Spleen (tissue), 11 donors: ENCODE measurements around the gene TAF4. TPM values are rescaled to one million over a fixed set of nuclear protein-coding genes. Genes with fewer than 3 reads are reported as not detected.

Experiments used
- DNase-seq: peaks from one replicate; pipeline ENCODE4 v3.0.0-alpha.2; 2020
- H3K27ac ChIP-seq, 8 donors: fragments of 200-600 bp; sonication (generic) in 7 of 8; 1 replicate in 4 of 8; 2 replicates in 4 of 8; pipeline versions ENCODE4 v1.5.0 to v1.8.0; 2016 to 2021; ENCODE audit warnings: inconsistent platforms in 4 of 8, mild to moderate bottlenecking in 4 of 8, moderate library complexity in 1 of 8
- H3K27me3 ChIP-seq, 7 donors: fragments of 200-600 bp; sonication (generic) in 6 of 7; replicated peaks in 1 of 7; 1 replicate in 4 of 7; 2 replicates in 3 of 7; pipeline versions ENCODE4 v1.5.0 to v1.8.0; 2016 to 2021; ENCODE audit warnings: inconsistent platforms in 3 of 7, mild to moderate bottlenecking in 1 of 7
- H3K36me3 ChIP-seq, 6 donors: fragments of 200-600 bp; sonication (generic) in 5 of 6; 1 replicate in 4 of 6; 2 replicates in 2 of 6; pipeline versions ENCODE4 v1.5.0 to v1.8.0; 2016 to 2021; ENCODE audit warnings: inconsistent platforms in 2 of 6
- H3K4me1 ChIP-seq, 6 donors: fragments of 200-600 bp; sonication (generic) in 5 of 6; 1 replicate in 3 of 6; 2 replicates in 3 of 6; pipeline versions ENCODE4 v1.5.0 to v1.8.0; 2016 to 2021; ENCODE audit warnings: inconsistent platforms in 3 of 6
- H3K4me3 ChIP-seq, 8 donors: fragments of 200-600 bp; sonication (generic) in 7 of 8; 1 replicate in 4 of 8; 2 replicates in 4 of 8; pipeline versions ENCODE4 v1.5.0 to v1.8.0; 2016 to 2021; ENCODE audit warnings: inconsistent platforms in 4 of 8, mild to moderate bottlenecking in 4 of 8, moderate library complexity in 2 of 8
- H3K9me3 ChIP-seq, 8 donors: fragments of 200-600 bp; sonication (generic) in 7 of 8; 1 replicate in 4 of 8; 2 replicates in 4 of 8; pipeline versions ENCODE4 v1.5.0 to v1.8.0; 2016 to 2021; ENCODE audit warnings: inconsistent platforms in 4 of 8
- POLR2A ChIP-seq, 3 donors: fragments of 450-650 bp; IDR thresholded peaks; one replicate each; pipeline ENCODE4 v1.5.1; 2017; ENCODE audit warnings: antibody characterized with exemption in 3 of 3, mild to moderate bottlenecking in 1 of 3
- POLR2AphosphoS5 ChIP-seq, 3 donors: sonication (generic); formaldehyde crosslinking; IDR thresholded peaks; one replicate each; pipeline ENCODE4 v1.5.1; 2017; ENCODE audit warnings: antibody characterized with exemption in 3 of 3
- WGBS, 5 donors: extraction: QIAGEN DNeasy Blood & Tissue Kit in 3 of 5; methylation state at CpG; one replicate each; pipeline versions ENCODE4 v1.1.5 to v1.1.7; 2013 to 2018; 5-methylcytosine and 5-hydroxymethylcytosine counted together
- intact Hi-C: fragments of 100-400 bp; cut with DNase I; formaldehyde crosslinking; loops from one replicate; pipeline ENCODE4 v1.15.0; 2023; ENCODE audit warnings: low total_unique reads
- polyA plus RNA-seq, 3 donors: library from polyadenylated mRNA; stranded (reverse); fragments of 200-250 nt; gene quantifications; one replicate each; pipeline ENCODE4 v1.2.1, GENCODE V29; 2013
- total RNA-seq, 7 donors: library from RNA; depleted of rRNA in 3 of 7; stranded (reverse); fragments of >200 nt in 3 of 7; fragmentation: NEBNext Ultra II Directional in 4 of 7; extraction: Animal tissue kit (Norgen Biotek cat#: 25700) in 4 of 7; gene quantifications; one replicate each; pipeline versions ENCODE4 v1.1.0 to v1.2.1, GENCODE V29; 2016 to 2021
- TF ChIP-seq, protein P1 (sequence below), 11 experiments: fragments of 200-600 bp in 7 of 11; fragments of 450-650 bp in 4 of 11; sonication (generic) in 4 of 11; IDR thresholded peaks in 8 of 11; conservative IDR thresholded peaks in 3 of 11; 1 replicate in 7 of 11; 2 replicates in 4 of 11; pipeline versions ENCODE4 v1.4.0 to v1.8.0; 2016 to 2021; ENCODE audit warnings: antibody characterized with exemption in 11 of 11, inconsistent platforms in 4 of 11, mild to moderate bottlenecking in 1 of 11
- donor health status: healthy with polysubstance abuse.
- donor health status: DM: no; HTN: no; CAD: no; lungs with moderate emphysema.
- donor health status: DM: no; HTN: no; CAD: no.
- donor health status: Bipolar disorder and iron deficiency.
- donor health status: healthy.
- donor health status: DM: no; HTN: no; CAD: no.
- donor health status: DM: yes; HTN: yes; CAD: no.

Gene TAF4
- total and polyA plus RNA-seq, 10 donors = 4.3 to 28.3 (median 16.5) TPM

DNA sequence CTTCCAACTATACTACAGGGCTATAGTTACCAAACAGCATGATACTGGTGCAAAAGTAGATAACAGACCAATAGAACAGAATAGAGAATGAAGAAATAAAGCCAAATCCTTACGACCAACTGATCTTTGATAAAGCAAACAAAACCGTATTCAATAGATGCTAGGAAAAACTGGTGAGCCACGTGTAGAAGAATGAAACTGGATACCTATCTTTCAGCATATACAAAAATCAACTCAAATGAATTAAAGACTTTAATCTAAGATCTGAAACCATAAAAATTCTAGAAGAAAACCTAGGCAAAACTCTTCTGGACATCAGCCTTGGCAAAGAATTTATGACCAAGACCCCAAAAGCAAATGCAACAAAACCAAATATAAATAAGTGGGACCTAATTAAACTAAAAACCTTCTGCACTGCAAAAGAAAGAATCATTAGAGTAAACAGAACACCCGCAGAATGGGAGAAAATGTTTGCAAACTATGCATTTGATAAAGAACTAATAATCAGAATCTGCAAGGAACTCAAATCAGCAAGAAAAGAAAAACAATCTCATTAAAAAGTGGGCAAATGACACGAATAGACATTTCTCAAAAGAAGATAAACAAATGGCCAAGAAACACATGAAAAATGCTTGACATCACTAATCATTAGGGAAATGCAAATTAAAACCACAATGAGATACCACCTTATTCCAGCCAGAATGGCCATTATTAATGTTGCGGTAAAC is 109.8 kb downstream of the TAF4 start:
- H3K27ac ChIP-seq = no peak overlapping the region
- intact Hi-C loops = no loop called here
- no peak overlapping the region for H3K4me3 ChIP-seq
- peaks cover 0 to 34% (median 9%) of the 10 kb centered on the region in 7 donors for H3K27me3 ChIP-seq
- H3K4me1 ChIP-seq = no peaks in the 10 kb centered on the region
- no peaks in the 10 kb centered on the region for H3K36me3 ChIP-seq
- WGBS, 5 donors = 67 to 85% (median 79%) methylated on average over 6 of the region's 6 CpGs
- DNase-seq = no peak
- H3K9me3 ChIP-seq = no peaks in the 10 kb centered on the region
- TF ChIP-seq POLR2AphosphoS5 (IDR thresholded peaks at IDR 0.05) (no peak), POLR2A (IDR thresholded peaks at IDR 0.05) (no peak)
- TF ChIP-seq, protein P1, sequence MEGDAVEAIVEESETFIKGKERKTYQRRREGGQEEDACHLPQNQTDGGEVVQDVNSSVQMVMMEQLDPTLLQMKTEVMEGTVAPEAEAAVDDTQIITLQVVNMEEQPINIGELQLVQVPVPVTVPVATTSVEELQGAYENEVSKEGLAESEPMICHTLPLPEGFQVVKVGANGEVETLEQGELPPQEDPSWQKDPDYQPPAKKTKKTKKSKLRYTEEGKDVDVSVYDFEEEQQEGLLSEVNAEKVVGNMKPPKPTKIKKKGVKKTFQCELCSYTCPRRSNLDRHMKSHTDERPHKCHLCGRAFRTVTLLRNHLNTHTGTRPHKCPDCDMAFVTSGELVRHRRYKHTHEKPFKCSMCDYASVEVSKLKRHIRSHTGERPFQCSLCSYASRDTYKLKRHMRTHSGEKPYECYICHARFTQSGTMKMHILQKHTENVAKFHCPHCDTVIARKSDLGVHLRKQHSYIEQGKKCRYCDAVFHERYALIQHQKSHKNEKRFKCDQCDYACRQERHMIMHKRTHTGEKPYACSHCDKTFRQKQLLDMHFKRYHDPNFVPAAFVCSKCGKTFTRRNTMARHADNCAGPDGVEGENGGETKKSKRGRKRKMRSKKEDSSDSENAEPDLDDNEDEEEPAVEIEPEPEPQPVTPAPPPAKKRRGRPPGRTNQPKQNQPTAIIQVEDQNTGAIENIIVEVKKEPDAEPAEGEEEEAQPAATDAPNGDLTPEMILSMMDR (IDR thresholded peaks at IDR 0.05 in 8 of 11, conservative IDR thresholded peaks at IDR 0.05 in 3 of 11) = no peak

DNA sequence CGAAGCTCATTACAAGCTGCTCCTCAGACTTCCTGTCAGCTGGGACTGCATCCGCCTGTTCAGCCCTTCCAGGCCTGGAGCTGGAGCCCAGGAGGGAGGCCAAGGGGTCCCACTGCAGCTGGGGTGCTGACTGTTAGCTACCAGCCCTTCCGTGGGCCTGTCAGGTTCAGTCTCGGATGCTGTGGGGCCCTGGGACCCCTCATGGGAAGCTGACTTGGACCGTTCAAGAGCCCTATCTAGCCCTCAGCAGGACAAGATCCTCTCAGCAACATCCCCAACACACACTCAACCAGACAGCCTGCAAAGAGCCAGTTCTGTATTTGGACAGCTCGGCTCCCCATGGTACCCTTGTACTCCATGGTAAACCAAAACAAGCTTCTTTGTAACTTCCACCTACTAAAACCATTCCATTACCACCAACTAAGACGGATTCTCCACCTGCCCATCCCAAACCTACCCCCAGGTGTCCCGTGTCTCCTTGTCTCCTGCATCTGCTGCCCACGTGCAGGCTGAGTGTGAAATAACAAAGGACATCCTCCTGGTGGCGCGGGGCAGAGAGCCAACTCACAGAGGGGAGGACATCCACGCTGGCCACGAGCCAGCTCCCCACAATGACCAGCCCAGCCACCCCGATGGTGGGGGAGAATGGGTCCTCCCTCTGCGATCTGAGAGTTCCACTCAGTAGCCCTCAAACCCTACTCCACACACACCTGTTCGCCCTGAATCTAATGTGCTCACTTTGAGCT is 111.2 kb downstream of the TAF4 start:
- peaks cover 0 to 43% (median 9%) of the 10 kb centered on the region in 7 donors for H3K27me3 ChIP-seq
- no peaks in the 10 kb centered on the region for H3K36me3 ChIP-seq
- DNase-seq = peak; percentile 46
- WGBS, 5 donors = 53 to 79% (median 62%) methylated on average over 16 of the region's 16 CpGs
- H3K9me3 ChIP-seq = no peaks in the 10 kb centered on the region
- no peak overlapping the region for H3K4me3 ChIP-seq
- H3K27ac ChIP-seq = no peak overlapping the region
- no peak for TF ChIP-seq POLR2A (IDR thresholded peaks at IDR 0.05)
- TF ChIP-seq POLR2AphosphoS5 (IDR thresholded peaks at IDR 0.05) = no peak
- TF ChIP-seq, protein P1 (IDR thresholded peaks at IDR 0.05 in 8 of 11, conservative IDR thresholded peaks at IDR 0.05 in 3 of 11) = no peak
- intact Hi-C loops = no loop called here
- no peaks in the 10 kb centered on the region for H3K4me1 ChIP-seq

DNA sequence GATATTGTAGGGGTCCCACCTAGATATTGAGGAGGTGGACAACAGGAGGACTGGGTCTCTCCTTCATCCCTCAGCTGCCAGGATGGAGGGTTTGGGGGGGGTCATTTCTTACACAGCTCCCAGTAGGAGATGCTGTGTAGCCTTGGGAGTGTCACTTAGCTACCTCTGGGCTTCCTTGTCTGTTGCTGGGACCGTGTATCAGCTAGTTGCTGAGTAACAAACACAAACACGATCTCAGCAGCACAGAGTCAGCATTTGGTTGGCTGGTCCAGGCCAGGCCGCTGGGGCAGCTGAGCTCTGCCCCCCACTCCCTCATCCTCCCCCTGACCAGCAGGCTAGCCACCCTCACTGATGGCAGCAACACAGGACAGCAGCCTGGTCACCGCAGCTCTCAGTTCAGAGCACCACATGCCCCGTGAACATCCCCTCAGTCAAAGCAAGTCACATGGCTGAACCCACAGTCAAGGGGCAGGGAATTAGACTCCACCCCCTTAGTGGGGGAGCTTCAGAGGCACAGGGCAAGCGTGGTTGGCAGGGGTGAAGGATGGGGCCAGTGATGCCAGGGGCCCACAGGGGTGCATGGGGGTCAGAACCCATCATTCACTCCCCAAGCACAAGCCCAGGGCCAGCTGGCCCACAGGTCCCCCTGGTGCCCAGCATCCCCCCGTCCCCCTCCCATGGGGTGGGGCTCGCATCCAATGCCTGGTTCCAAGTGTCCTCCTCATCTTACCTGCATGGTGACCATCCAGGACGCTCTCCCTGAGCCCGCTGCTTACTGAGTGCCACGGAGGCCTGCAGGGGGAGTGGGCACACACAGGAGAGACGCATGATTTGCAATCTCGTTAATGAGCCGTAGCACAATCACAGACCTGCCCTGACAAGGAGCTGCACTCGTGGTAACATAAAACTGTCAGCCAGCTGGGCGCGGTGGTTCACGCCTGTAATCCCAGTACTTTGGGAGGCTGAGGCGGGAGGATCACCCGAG is 112.4 kb downstream of the TAF4 start:
- H3K4me3 ChIP-seq = no peak overlapping the region
- 82 to 88% (median 86%) methylated on average over 16 to 20 of the region's 20 CpGs for WGBS, 5 donors
- H3K36me3 ChIP-seq = no peaks in the 10 kb centered on the region
- H3K9me3 ChIP-seq = no peaks in the 10 kb centered on the region
- H3K27ac ChIP-seq = no peak overlapping the region
- intact Hi-C loops = no loop called here
- peaks cover 0 to 43% (median 9%) of the 10 kb centered on the region in 7 donors for H3K27me3 ChIP-seq
- peak; percentile 54 for DNase-seq
- no peaks in the 10 kb centered on the region for H3K4me1 ChIP-seq
- TF ChIP-seq, protein P1 (IDR thresholded peaks at IDR 0.05 in 8 of 11, conservative IDR thresholded peaks at IDR 0.05 in 3 of 11) = no peak
- TF ChIP-seq POLR2AphosphoS5 (IDR thresholded peaks at IDR 0.05) = no peak
- TF ChIP-seq POLR2A (IDR thresholded peaks at IDR 0.05) = no peak
